ENCODE data around the gene AGAP1.

DNA sequence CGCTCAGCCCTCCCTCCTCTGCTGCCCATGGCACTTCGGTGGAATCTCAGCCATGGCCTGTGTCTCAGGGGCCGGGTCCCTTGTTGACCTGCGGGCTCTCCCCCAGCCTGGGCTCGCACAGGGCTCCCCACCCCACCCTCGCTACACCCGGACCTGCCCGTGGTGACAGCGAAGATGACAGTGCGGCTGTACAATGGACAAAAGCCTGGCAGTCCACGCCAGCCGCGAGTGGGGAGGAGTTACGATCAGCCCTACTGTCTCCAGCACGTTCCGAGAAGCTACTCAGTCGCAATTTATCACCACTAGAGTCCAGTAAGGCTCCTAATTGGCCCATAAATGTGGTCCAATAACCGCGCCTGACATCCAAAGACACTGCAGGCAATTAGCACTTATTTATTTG lies 642.7 kb downstream of the AGAP1 start:
- TF ChIP-seq, protein P1, sequence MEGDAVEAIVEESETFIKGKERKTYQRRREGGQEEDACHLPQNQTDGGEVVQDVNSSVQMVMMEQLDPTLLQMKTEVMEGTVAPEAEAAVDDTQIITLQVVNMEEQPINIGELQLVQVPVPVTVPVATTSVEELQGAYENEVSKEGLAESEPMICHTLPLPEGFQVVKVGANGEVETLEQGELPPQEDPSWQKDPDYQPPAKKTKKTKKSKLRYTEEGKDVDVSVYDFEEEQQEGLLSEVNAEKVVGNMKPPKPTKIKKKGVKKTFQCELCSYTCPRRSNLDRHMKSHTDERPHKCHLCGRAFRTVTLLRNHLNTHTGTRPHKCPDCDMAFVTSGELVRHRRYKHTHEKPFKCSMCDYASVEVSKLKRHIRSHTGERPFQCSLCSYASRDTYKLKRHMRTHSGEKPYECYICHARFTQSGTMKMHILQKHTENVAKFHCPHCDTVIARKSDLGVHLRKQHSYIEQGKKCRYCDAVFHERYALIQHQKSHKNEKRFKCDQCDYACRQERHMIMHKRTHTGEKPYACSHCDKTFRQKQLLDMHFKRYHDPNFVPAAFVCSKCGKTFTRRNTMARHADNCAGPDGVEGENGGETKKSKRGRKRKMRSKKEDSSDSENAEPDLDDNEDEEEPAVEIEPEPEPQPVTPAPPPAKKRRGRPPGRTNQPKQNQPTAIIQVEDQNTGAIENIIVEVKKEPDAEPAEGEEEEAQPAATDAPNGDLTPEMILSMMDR (IDR thresholded peaks at IDR 0.05): no peak
- TF ChIP-seq POLR2A (IDR thresholded peaks at IDR 0.05): no peak

Data from vagina (tissue), 2 donors.